Fibroblast of pulmonary artery (primary cell): ENCODE measurements around the gene PAPSS2.

ENCODE experiments used
- DNase-seq: peaks from one replicate; pipeline ENCODE4 v3.0.0-alpha.2; 2010; ENCODE audit warnings: low read depth
- H3K4me3 ChIP-seq: replicated peaks from 2 replicates; pipeline ENCODE4 v1.5.1; 2011; ENCODE audit warnings: low read depth, mild to moderate bottlenecking, control low read depth, low read length, moderate library complexity
- CTCF ChIP-seq: IDR thresholded peaks from 2 replicates; pipeline ENCODE4 v1.5.1; 2011; ENCODE audit warnings: mild to moderate bottlenecking, control low read depth, low read length, inconsistent platforms; ENCODE audit errors: missing control alignments

Gene PAPSS2

GRCh38 chr10:87715552-87716347 is 56.1 kb downstream of the PAPSS2 start:
- peak; percentile 67 for DNase-seq
- H3K4me3 ChIP-seq: no peak overlapping the region
- no peak for TF ChIP-seq CTCF

GRCh38 chr10:87716348-87716670 is 56.6 kb downstream of the PAPSS2 start:
- TF ChIP-seq CTCF: no peak
- no peak for DNase-seq
- H3K4me3 ChIP-seq: no peak overlapping the region

GRCh38 chr10:87720665-87721064 is 61.0 kb downstream of the PAPSS2 start:
- TF ChIP-seq CTCF: no peak
- no peak overlapping the region for H3K4me3 ChIP-seq
- DNase-seq: no peak

- no peak for TF ChIP-seq CTCF
- no peak overlapping the region for H3K4me3 ChIP-seq
- peak; percentile 81 for DNase-seq
Observed at GRCh38 chr10:87721781-87722180, 62.1 kb downstream of the PAPSS2 start.

GRCh38 chr10:87722716-87723115 is 63.0 kb downstream of the PAPSS2 start:
- DNase-seq: no peak
- no peak overlapping the region for H3K4me3 ChIP-seq
- TF ChIP-seq CTCF: no peak

- H3K4me3 ChIP-seq: no peak overlapping the region
- no peak for DNase-seq
- no peak for TF ChIP-seq CTCF
Observed at GRCh38 chr10:87723500-87723899, 63.8 kb downstream of the PAPSS2 start.

GRCh38 chr10:87724789-87725188 is 65.1 kb downstream of the PAPSS2 start:
- no peak overlapping the region for H3K4me3 ChIP-seq
- no peak for DNase-seq
- TF ChIP-seq CTCF: no peak
